WTC11 (cell line): ENCODE data around the gene TRPV2. TPM values are rescaled to one million over a fixed set of nuclear protein-coding genes. Genes with fewer than 3 reads are reported as not detected.

Source experiments
- ATAC-seq: fragments of 200-7000 bp; cut with Tn5 transposase; 2 replicates; pipeline ENCODE4 v1.10.0; 2021; ENCODE audit warnings: mild to moderate bottlenecking, moderate library complexity
- CTCF ChIA-PET: fragments of 300-600 bp; sonication (Branson Sonifier 250); formaldehyde crosslinking; loops from one replicate; lab custom pipeline; 2021; ENCODE audit warnings: antibody characterized with exemption; lab: Charles Lee
- POLR2A ChIA-PET: fragments of 350-600 bp; sonication (Branson Sonifier 250); formaldehyde crosslinking; loops from one replicate; lab custom pipeline; 2021; ENCODE audit warnings: antibody characterized with exemption; lab: Charles Lee
- DNase-seq: peaks from one replicate; pipeline ENCODE4 v3.0.0; 2021; ENCODE audit warnings: low spot score
- H3K27ac Mint-ChIP-seq: 2 replicates; pipeline ENCODE4 v1.8.0; 2021; ENCODE audit warnings: mixed read lengths
- H3K27me3 Mint-ChIP-seq: 2 replicates; pipeline ENCODE4 v1.8.0; 2021; ENCODE audit warnings: low read depth, mild to moderate bottlenecking, moderate library complexity, mixed read lengths
- H3K36me3 Mint-ChIP-seq: 2 replicates; pipeline ENCODE4 v1.8.0; 2021; ENCODE audit warnings: mixed read lengths
- H3K4me1 Mint-ChIP-seq: 2 replicates; pipeline ENCODE4 v1.8.0; 2022; ENCODE audit warnings: mixed read lengths
- H3K4me3 Mint-ChIP-seq: 2 replicates; pipeline ENCODE4 v1.8.0; 2021; ENCODE audit warnings: mild to moderate bottlenecking, moderate library complexity, mixed read lengths
- H3K9me3 Mint-ChIP-seq: 2 replicates; pipeline ENCODE4 v1.8.0; 2021; ENCODE audit warnings: mixed read lengths
- GABPB1 ChIP-seq: sonication (generic); formaldehyde crosslinking; IDR thresholded peaks from 2 replicates; pipeline ENCODE4 v1.8.1; 2023; ENCODE audit warnings: mild to moderate bottlenecking, missing genetic modification reagents
- SOX15 ChIP-seq: fragments of 250-450 bp; sonication (Bioruptor Pico); IDR thresholded peaks from 2 replicates; pipeline ENCODE4 v1.9.0; 2021; ENCODE audit warnings: mild to moderate bottlenecking
- ZNF423 ChIP-seq: fragments of 250-450 bp; sonication (Bioruptor Pico); IDR thresholded peaks from 2 replicates; pipeline ENCODE4 v2.1.2; 2022; ENCODE audit warnings: mild to moderate bottlenecking, moderate library complexity
- total RNA-seq: library from RNA; stranded (reverse); gene quantifications from 3 replicates; pipeline ENCODE4 v1.2.3, GENCODE V29; 2021

The TRPV2 gene
- total RNA-seq, 1 experiment from 2014 or later = 3.5 TPM

- POLR2A ChIA-PET = interaction anchor here (0.6 to 1.0 kb wide), 6 partner anchors 19 to 576 kb away, joined by 3 to 7 read pairs (median 4); partner anchors contain the start of gene UBB
- Mint-ChIP-seq H3K4me3 (peak overlapping the region; percentile 45), H3K36me3 (no peaks in the 10 kb centered on the region), H3K27me3 (no peaks in the 10 kb centered on the region), H3K9me3 (no peaks in the 10 kb centered on the region), H3K4me1 (peaks cover 77% of the 10 kb centered on the region), H3K27ac (peak overlapping the region; percentile 93)
- TF ChIP-seq GABPB1 (CRISPR knock-in tag) (no peak), ZNF423 (CRISPR knock-in tag) (0 out of 2 replicates have a peak, but pooled peaks have one; percentile 10), SOX15 (no peak)
- no peak for DNase-seq
- CTCF ChIA-PET = interaction anchor here (0.7 to 1.5 kb wide), 9 partner anchors 8 to 105 kb away, joined by 3 to 11 read pairs (median 4); no protein-coding TSS in a partner anchor
- ATAC-seq = peak; percentile 14
Observed at GRCh38 chr17:16484445-16485175, 69.2 kb downstream of the TRPV2 start.

Other genes with a start within 250 kb of the TRPV2 start
- gene NCOR1, start 200.0 kb upstream of the TRPV2 start, total RNA-seq = 107 to 124 TPM (median 116 TPM) in 3 replicates
- 24.5 to 44.1 TPM (median 28.1 TPM) in 3 replicates for gene PIGL, start 198.4 kb upstream of the TRPV2 start, total RNA-seq
- gene CENPV, start 62.1 kb upstream of the TRPV2 start, total RNA-seq = 151 to 152 TPM (median 151 TPM) in 3 replicates
- gene UBB, start 34.5 kb upstream of the TRPV2 start, total RNA-seq = 1,216 to 1,403 TPM (median 1,352 TPM) in 3 replicates
- gene LRRC75A, start 76.6 kb downstream of the TRPV2 start, total RNA-seq = 13.7 to 22.9 TPM (median 14.7 TPM) in 3 replicates
- gene ZNF287, start 153.6 kb downstream of the TRPV2 start, total RNA-seq = 5.4 to 8.9 TPM (median 8.1 TPM) in 3 replicates
- gene ZNF624, start 238.3 kb downstream of the TRPV2 start, total RNA-seq = 2.2 to 4.5 TPM (median 3.0 TPM) in 3 replicates